ENCODE results near the gene DRD4. TPM values are rescaled to one million over a fixed set of nuclear protein-coding genes. Genes with fewer than 3 reads are reported as not detected.

DRD4 gene
- total and polyA plus RNA-seq, 2 of the 13 experiments (the other 11 are each of a cell fraction or from before 2014, with no cell fraction given) = 0.09 to 0.13 TPM

- CTCF ChIA-PET (ENCODE audit: low intra/inter-chr PET ratio, low total read pairs) = no interaction called here
- in situ Hi-C loops (cut with HindIII; ENCODE audit: extremely low pct_ligation_motif_present, low pct_unique_long_range_greater_than_20kb) = no loop called here
Observed at GRCh38 chr11:603154-603553, 33.9 kb upstream of the DRD4 start.

DNA sequence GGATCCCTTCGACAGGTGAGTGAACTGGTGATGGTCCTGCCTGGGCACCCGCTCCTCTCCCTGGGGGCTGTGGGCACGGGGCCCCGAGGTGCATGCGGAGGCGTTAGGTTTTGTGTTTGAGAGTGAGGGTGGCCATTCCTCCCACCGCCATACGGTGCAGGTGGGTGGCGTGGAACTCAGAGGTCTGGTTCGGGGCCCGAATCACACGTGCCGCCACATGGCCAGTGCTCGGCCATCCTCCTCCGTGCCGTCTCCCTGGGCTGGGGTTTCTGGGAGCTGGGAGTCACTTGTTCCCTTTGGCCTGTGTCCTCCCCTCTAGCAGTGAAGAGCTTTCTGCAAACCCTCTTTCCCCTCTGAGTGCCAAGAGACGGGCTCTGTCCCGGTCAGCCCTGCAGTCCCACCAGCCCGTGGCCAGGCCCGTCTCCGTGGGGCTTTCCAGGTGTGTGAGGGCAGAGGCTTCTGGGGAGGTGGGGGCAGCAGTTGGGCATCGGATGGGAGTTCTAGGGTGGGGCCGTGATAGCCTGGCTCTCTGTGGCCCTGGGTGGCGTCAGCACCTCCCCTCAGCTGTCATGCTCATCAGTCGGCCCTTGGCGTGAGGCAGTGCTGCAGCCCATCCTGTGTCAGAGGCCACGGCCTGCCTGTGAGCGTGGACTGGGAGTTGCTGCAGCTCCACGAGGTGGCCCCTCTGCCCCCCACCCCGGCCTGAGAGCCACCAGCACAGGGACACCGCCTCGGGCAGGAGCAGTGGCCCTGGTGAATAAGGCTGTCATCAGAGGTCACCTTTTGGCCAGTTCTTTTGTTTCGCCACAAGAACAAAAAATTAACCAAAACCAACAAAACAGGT lies 31.6 kb upstream of the DRD4 start:
- FAIRE-seq (no peak), DNase-seq (ENCODE audit: low spot score) (no peak), ATAC-seq (no peak)
- Histone ChIP-seq H3K4me1 (ENCODE audit: insufficient read depth, low read length) (no peaks in the 10 kb centered on the region), H3K79me2 (ENCODE audit: insufficient read depth, low read length) (no peaks in the 10 kb centered on the region), H3K36me3 (replicated peaks in 1 of 2; ENCODE audit: control insufficient read depth in 1 of 2, insufficient read depth in 2 of 2, low read length in 2 of 2) (peaks cover 42 to 90% of the 10 kb centered on the region in 2 experiments; a peak in 4 of 5 replicates), H3K9ac (ENCODE audit: insufficient read depth, low read depth, low read length) (no peak overlapping the region), H4K20me1 (ENCODE audit: insufficient read depth, low read length) (0 out of 2 replicates have a peak, but pooled peaks cover 4% of the 10 kb centered on the region), H2AFZ (ENCODE audit: low read length) (no peak overlapping the region), H3K4me3 (replicated peaks in 1 of 3; ENCODE audit: insufficient read depth in 1 of 3, low read depth in 2 of 3, low read length in 3 of 3) (no peak overlapping the region), H3K27ac (ENCODE audit: extremely low read length, insufficient read depth, low read length) (no peak overlapping the region), H3K27me3 (ENCODE audit: control insufficient read depth in 1 of 2, insufficient read depth in 2 of 2, low read length in 2 of 2) (no peaks in the 10 kb centered on the region), H3K9me3 (ENCODE audit: low read length) (no peaks in the 10 kb centered on the region), H3K4me2 (ENCODE audit: low read depth, low read length) (no peak overlapping the region)
- WGBS (ENCODE audit: low lambda C conversion rate) = 98% methylated on average over 17 of the region's 33 CpGs
- TF ChIP-seq POLR2A (IDR thresholded peaks at IDR 0.05; ENCODE audit: insufficient read depth in 1 of 2, low read depth in 2 of 2, low read length in 2 of 2) (0 out of 4 replicates have a peak, but pooled peaks of 1 of the 2 experiments have one; percentile 22), SSRP1 (CRISPR knock-in tag; IDR thresholded peaks at IDR 0.05) (no peak), ZNF772 (CRISPR knock-in tag; IDR thresholded peaks at IDR 0.05) (no peak), KDM1A (CRISPR knock-in tag; IDR thresholded peaks at IDR 0.05) (no peak)
- CTCF ChIA-PET (ENCODE audit: low intra/inter-chr PET ratio, low total read pairs) = no interaction called here
- POLR2A ChIA-PET = no interaction called here
- intact Hi-C loops (cut with micrococcal nuclease; ENCODE audit: unreplicated experiment) = no loop called here
- in situ Hi-C loops (cut with HindIII; ENCODE audit: extremely low pct_ligation_motif_present, low pct_unique_long_range_greater_than_20kb) = no loop called here
- no TSS peak for BruUV-seq (replicated peaks)

More at GRCh38 chr11:603154-603553, 33.9 kb upstream of the DRD4 start:
- ATAC-seq (no peak), FAIRE-seq (no peak), DNase-seq (ENCODE audit: low spot score) (no peak)
- Histone ChIP-seq H3K27ac (ENCODE audit: extremely low read length, insufficient read depth, low read length) (no peak overlapping the region), H3K4me2 (ENCODE audit: low read depth, low read length) (no peak overlapping the region), H4K20me1 (ENCODE audit: insufficient read depth, low read length) (0 out of 2 replicates have a peak, but pooled peaks cover 4% of the 10 kb centered on the region), H3K79me2 (ENCODE audit: insufficient read depth, low read length) (no peaks in the 10 kb centered on the region), H3K27me3 (ENCODE audit: control insufficient read depth in 1 of 2, insufficient read depth in 2 of 2, low read length in 2 of 2) (no peaks in the 10 kb centered on the region), H3K4me1 (ENCODE audit: insufficient read depth, low read length) (no peaks in the 10 kb centered on the region), H3K36me3 (replicated peaks in 1 of 2; ENCODE audit: control insufficient read depth in 1 of 2, insufficient read depth in 2 of 2, low read length in 2 of 2) (peaks cover 45 to 85% of the 10 kb centered on the region in 2 experiments), H2AFZ (ENCODE audit: low read length) (no peak overlapping the region), H3K4me3 (replicated peaks in 1 of 3; ENCODE audit: insufficient read depth in 1 of 3, low read depth in 2 of 3, low read length in 3 of 3) (no peak overlapping the region), H3K9me3 (ENCODE audit: low read length) (no peaks in the 10 kb centered on the region), H3K9ac (ENCODE audit: insufficient read depth, low read depth, low read length) (no peak overlapping the region)
- BruUV-seq (replicated peaks) = no TSS peak
- POLR2A ChIA-PET = no interaction called here
- intact Hi-C loops (cut with micrococcal nuclease; ENCODE audit: unreplicated experiment) = no loop called here
- WGBS (ENCODE audit: low lambda C conversion rate) = 94% methylated on average over 13 of the region's 13 CpGs
- TF ChIP-seq DPF2 (CRISPR knock-in tag; IDR thresholded peaks at IDR 0.05; ENCODE audit: borderline replicate concordance, low read depth) (no peak), ZNF891 (CRISPR knock-in tag; IDR thresholded peaks at IDR 0.05) (0 out of 2 replicates have a peak, but pooled peaks have one; percentile 39), NRL (CRISPR knock-in tag; IDR thresholded peaks at IDR 0.05; ENCODE audit: borderline replicate concordance) (0 out of 2 replicates have a peak, but pooled peaks have one; percentile 50)

Data from HepG2 (cell line).